Epithelial cell of proximal tubule (primary cell): ENCODE measurements around the gene IL11. TPM values are rescaled to one million over a fixed set of nuclear protein-coding genes. Genes with fewer than 3 reads are reported as not detected.
A peak's percentile ranks its signal among the peaks of the same experiment; 100 is the strongest.

ENCODE experiments used
- DNase-seq: peaks from one replicate; pipeline ENCODE4 v3.0.0-alpha.2; 2011; ENCODE audit warnings: low read depth
- H3K4me3 ChIP-seq: 2 replicates; pipeline ENCODE4 v1.5.1; 2011; ENCODE audit warnings: low read depth, mild to moderate bottlenecking, low read length
- total RNA-seq: library from RNA; depleted of rRNA; stranded (reverse); fragments of >200 nt; gene quantifications from 2 replicates; pipeline ENCODE4 v1.2.3, GENCODE V29; 2015
- TF ChIP-seq, protein P1 (sequence below): conservative IDR thresholded peaks from 2 replicates; pipeline ENCODE4 v1.5.1; 2012; ENCODE audit warnings: low read depth, mild to moderate bottlenecking, low read length

IL11 gene
- total RNA-seq, 1 donor from 2014 or later: 31.0 TPM

DNA sequence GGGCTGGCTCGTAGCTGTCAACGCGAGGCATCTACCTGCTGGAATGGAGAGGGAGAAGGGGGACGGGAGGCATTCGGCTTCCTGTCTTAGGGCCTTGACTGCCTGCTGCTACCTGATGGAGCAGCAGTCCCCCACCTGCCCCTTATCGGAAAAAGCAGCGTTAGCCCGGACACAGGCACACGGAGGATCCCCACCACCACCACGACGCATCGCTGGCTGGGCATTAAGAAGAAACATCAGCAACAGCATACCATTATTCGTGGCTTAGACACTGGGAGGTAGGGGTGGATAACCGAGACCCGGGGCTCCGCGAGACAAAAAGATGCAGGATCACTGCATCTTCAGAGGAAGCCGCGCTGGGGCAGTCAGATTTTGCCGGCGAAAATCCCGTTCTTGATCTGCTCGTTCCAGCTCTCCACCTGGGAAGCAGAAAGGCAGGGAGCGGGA is 16.9 kb downstream of the IL11 start:
- peak overlapping the region; percentile 57 for H3K4me3 ChIP-seq
- no peak for DNase-seq
- TF ChIP-seq, protein P1, sequence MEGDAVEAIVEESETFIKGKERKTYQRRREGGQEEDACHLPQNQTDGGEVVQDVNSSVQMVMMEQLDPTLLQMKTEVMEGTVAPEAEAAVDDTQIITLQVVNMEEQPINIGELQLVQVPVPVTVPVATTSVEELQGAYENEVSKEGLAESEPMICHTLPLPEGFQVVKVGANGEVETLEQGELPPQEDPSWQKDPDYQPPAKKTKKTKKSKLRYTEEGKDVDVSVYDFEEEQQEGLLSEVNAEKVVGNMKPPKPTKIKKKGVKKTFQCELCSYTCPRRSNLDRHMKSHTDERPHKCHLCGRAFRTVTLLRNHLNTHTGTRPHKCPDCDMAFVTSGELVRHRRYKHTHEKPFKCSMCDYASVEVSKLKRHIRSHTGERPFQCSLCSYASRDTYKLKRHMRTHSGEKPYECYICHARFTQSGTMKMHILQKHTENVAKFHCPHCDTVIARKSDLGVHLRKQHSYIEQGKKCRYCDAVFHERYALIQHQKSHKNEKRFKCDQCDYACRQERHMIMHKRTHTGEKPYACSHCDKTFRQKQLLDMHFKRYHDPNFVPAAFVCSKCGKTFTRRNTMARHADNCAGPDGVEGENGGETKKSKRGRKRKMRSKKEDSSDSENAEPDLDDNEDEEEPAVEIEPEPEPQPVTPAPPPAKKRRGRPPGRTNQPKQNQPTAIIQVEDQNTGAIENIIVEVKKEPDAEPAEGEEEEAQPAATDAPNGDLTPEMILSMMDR: no peak

DNA sequence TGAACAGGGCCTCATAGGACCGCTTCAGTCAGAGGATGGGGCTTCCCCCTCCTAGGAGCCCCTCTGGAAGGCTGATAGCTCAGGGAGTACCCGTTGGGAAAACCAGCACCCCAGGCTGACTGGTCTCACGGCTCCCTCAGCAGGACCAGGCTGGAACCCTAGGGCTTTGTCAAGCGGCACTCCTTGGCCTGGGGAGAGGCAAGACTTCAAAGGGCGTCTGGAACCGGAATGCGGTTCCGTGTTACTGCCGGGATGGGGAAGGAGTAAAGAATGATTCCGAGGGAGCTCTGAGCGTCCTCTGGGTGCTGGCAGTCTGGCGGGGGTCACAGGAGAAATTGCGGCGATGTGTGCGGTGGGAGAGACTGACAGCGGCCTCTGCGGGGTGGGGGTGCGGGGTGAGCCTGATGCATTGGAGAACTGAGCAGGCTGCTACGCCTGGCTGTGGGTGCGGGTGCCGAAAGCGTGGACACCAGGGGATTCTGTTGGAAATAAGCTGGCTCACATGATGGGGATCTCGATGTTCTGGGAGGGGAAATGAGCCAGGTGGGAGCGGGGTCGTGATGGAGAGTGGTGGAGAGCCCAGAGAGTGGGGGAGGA is 17.6 kb downstream of the IL11 start:
- TF ChIP-seq, protein P1: no peak
- no peak overlapping the region for H3K4me3 ChIP-seq
- no peak for DNase-seq

DNA sequence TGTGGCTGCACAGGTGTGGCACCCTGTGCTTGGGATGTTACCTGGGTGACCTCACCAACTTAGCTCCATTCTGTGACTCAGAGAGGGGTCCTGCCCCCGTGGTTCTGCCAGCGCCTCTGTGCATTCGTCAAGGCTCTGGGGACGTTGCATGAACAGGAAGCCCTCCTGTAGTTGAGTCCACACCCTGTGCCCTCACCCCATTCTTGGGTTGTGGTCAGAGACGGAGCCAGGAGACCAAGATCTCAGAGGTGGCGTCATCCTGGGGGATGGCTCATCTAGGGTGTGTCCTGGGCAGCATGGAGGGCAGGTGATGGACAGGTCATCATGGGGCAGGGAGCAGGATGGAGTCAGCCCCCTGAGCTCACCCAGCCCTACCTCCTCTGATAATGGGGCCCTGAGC is 18.2 kb downstream of the IL11 start:
- no peak overlapping the region for H3K4me3 ChIP-seq
- DNase-seq: no peak

DNA sequence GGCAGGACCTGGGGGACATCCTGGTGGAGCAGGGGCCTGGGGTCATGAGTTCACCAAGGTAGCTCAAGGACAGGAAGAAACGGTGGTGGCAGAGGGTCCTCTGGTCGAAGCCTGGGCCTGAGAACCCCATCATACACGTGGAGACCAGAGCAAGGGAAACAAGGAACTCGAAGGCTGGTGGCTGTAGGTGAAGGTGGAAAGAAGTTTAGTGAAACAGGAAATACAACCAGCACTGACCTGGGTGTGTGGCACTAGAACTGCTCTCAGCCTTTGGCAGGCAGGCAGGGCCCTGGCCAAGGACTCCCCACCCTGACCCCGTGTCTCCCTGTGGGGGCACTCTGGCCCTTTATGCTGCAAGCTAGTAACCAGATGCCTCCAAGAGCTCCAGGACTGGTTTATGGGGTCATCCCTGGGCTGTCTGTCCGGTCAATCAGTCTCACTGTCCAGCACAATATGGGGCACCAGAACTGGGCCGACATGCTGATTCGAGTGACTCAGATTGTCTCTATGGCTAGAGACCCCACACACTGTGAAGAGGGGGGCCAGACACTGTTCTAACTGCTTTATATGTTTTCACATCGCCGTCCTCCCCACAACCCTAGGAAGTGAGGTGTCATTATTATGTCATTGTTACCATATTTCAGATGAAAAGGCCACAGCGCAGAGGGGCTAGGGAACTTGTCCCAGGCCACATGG is 19.5 kb downstream of the IL11 start:
- TF ChIP-seq, protein P1: no peak
- no peak overlapping the region for H3K4me3 ChIP-seq

More for the DNA sequence above, 18.2 kb downstream of the IL11 start:
- TF ChIP-seq, protein P1: no peak

DNA sequence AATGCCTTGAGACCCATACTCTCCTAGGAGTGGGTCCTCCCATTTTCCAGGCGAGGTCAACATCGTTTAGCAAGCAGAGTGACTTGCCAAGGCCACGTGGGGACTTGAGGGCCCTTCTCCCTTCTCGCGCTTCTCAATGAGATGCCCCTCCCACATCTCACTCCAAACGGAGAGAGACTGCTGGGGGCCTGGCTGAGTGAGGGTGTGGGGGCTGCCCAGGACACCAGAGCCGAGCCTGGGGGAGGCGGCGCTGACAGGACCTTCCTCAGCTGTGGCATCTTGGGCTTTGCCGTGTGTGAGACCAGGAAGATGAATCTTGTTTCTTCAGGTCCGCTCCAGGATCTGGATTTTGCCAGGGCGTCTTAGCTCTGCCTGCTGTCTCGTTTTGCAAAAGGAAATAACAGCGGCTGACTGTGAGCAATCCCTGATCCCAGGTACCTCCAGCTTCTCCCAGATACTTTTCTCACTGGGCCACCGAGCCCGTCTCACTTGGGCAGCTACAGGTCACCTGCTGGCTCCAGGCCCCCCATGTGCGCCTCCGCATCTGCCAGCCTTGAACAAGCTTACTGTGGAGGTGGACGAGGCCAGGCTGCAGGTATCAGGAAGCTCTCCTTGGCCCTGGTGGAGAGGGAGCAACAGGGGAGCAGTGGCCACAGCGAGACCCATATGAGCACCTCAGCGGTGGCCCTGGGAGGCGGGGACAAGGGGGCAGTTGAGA is 21.8 kb downstream of the IL11 start:
- no peak for DNase-seq
- no peak overlapping the region for H3K4me3 ChIP-seq
- TF ChIP-seq, protein P1: no peak

More for the DNA sequence above, 19.5 kb downstream of the IL11 start:
- no peak for DNase-seq

DNA sequence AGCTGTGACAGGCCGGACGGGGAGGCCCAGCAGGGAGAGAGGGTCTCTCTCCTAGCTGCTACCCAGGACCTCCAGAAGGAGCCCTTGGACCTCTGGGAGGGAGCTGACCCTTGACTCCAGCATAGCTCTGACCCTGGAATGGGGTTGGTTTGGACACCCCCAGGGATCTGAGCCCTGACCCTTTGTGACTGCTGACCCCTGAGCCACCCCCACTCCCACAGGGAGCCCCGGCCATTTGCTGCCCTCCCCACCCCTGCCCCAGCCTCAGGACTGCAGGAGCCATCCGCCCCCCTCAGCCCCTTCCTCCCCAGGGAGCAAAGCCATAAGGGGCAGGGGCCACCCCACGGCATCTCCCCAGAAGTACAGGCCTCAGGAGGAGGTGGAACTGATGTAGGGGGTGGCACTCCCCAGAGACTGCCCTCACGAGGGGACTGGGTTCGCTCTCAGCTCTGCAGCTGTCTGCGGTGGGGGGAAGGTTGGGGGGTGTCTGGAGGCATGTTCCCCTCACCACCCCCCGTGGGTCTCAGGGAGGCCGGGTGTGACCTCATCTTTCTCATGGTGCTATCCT is 22.7 kb downstream of the IL11 start:
- DNase-seq: no peak
- H3K4me3 ChIP-seq: no peak overlapping the region
- TF ChIP-seq, protein P1: no peak
